ENCODE measurements around the gene TPK1.

The TPK1 gene

GRCh38 chr7:144827621-144828020 is 8.2 kb downstream of the TPK1 start:
- no peak for DNase-seq (ENCODE audit: low read depth)
- TF ChIP-seq CTCF (IDR thresholded peaks at IDR 0.05; ENCODE audit: control insufficient read depth, extremely low read depth, insufficient read depth), result no peak
- H3K4me3 ChIP-seq (ENCODE audit: low read depth, low read length), result no peak overlapping the region

- no peak for TF ChIP-seq CTCF (IDR thresholded peaks at IDR 0.05; ENCODE audit: control insufficient read depth, extremely low read depth, insufficient read depth)
- H3K4me3 ChIP-seq (ENCODE audit: low read depth, low read length), result no peak overlapping the region
- DNase-seq (ENCODE audit: low read depth), result no peak
Observed at GRCh38 chr7:144826208-144826607, 9.6 kb downstream of the TPK1 start.

GRCh38 chr7:144824360-144824759 is 11.5 kb downstream of the TPK1 start:
- TF ChIP-seq CTCF (IDR thresholded peaks at IDR 0.05; ENCODE audit: control insufficient read depth, extremely low read depth, insufficient read depth), result no peak
- DNase-seq (ENCODE audit: low read depth), result no peak
- no peak overlapping the region for H3K4me3 ChIP-seq (ENCODE audit: low read depth, low read length)

GRCh38 chr7:144822223-144822622 is 13.6 kb downstream of the TPK1 start:
- no peak for TF ChIP-seq CTCF (IDR thresholded peaks at IDR 0.05; ENCODE audit: control insufficient read depth, extremely low read depth, insufficient read depth)
- H3K4me3 ChIP-seq (ENCODE audit: low read depth, low read length), result no peak overlapping the region
- no peak for DNase-seq (ENCODE audit: low read depth)

GRCh38 chr7:144821067-144821466 is 14.8 kb downstream of the TPK1 start:
- no peak for DNase-seq (ENCODE audit: low read depth)
- H3K4me3 ChIP-seq (ENCODE audit: low read depth, low read length), result no peak overlapping the region
- no peak for TF ChIP-seq CTCF (IDR thresholded peaks at IDR 0.05; ENCODE audit: control insufficient read depth, extremely low read depth, insufficient read depth)

- no peak overlapping the region for H3K4me3 ChIP-seq (ENCODE audit: low read depth, low read length)
- no peak for TF ChIP-seq CTCF (IDR thresholded peaks at IDR 0.05; ENCODE audit: control insufficient read depth, extremely low read depth, insufficient read depth)
- DNase-seq (ENCODE audit: low read depth), result no peak
Observed at GRCh38 chr7:144820552-144820951, 15.3 kb downstream of the TPK1 start.

GRCh38 chr7:144819566-144819965 is 16.3 kb downstream of the TPK1 start:
- H3K4me3 ChIP-seq (ENCODE audit: low read depth, low read length), result no peak overlapping the region
- DNase-seq (ENCODE audit: low read depth), result no peak
- no peak for TF ChIP-seq CTCF (IDR thresholded peaks at IDR 0.05; ENCODE audit: control insufficient read depth, extremely low read depth, insufficient read depth)
